ENCODE measurements around the gene CBFA2T3. TPM values are rescaled to one million over a fixed set of nuclear protein-coding genes. Genes with fewer than 3 reads are reported as not detected.

CBFA2T3 gene
- total and polyA plus RNA-seq, 2 of the 8 experiments (the other 6 are each of a cell fraction or from before 2014, with no cell fraction given): 0.51 to 1.3 TPM

DNA sequence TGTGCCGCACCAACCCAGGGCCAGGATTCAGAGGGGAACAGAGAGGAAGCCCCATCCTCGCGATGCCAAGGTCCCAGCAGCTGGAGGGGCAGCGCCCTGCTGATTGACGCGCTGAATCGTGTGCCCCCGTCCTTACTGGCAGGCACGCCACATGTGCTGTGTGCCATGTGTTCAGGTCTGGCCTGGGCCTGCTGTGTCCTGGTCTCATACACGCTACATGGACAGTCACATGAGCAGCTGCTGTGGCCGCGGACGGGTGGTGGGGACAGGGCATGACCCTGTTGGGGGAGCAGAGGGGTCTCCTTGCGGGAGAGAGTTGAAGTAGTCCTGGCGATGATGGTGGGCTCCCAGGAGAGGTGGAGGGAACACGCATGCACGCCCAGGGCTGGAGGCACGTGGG lies 18.0 kb downstream of the CBFA2T3 start:
- H3K79me2 ChIP-seq (ENCODE audit: control insufficient read depth in 1 of 2, insufficient read depth in 2 of 2, low read length in 2 of 2): no peaks in the 10 kb centered on the region
- 89% methylated on average over 17 of the region's 18 CpGs; no CpG with 5 or more reads in 1 of the 2 experiments for WGBS, 2 experiments (ENCODE audit: extremely low coverage in 1 of 2, insufficient coverage in 1 of 2, insufficient read length in 1 of 2, insufficient replicate concordance in 2 of 2, low coverage in 1 of 2, low lambda C conversion rate in 2 of 2, missing lambda C conversion rate in 1 of 2)
- POLR2A ChIA-PET (ENCODE audit: partially characterized antibody): no interaction called here

More for the DNA sequence above, 18.0 kb downstream of the CBFA2T3 start:
- FAIRE-seq: no peak
- H3K36me3 ChIP-seq (ENCODE audit: control insufficient read depth in 2 of 4, insufficient read depth in 4 of 4, low read length in 3 of 4): no peaks in the 10 kb centered on the region
- H3K56ac ChIP-seq (replicated peaks; ENCODE audit: insufficient read length, low read depth, low read length): no peak overlapping the region
- no peak overlapping the region for H2BK20ac ChIP-seq (ENCODE audit: low read length)
- no peak overlapping the region for H2BK120ac ChIP-seq (replicated peaks; ENCODE audit: low read depth, low read length)
- H4K91ac ChIP-seq (replicated peaks; ENCODE audit: insufficient read length, low read length): peak overlapping the region; percentile 40
- no peak overlapping the region for H3K4me2 ChIP-seq (ENCODE audit: insufficient read depth in 1 of 2, low read depth in 2 of 2, low read length in 2 of 2)
- no peak overlapping the region for H2AFZ ChIP-seq (ENCODE audit: low read length)
- H3K9me3 ChIP-seq (ENCODE audit: insufficient read depth in 2 of 2, low read depth in 1 of 2, low read length in 1 of 2): peaks cover 0 to 4% of the 10 kb centered on the region in 2 experiments; a peak in 1 of 4 replicates
- H3K14ac ChIP-seq (ENCODE audit: insufficient read length): no peak overlapping the region
- no peak overlapping the region for H3K4ac ChIP-seq (replicated peaks; ENCODE audit: insufficient read length, low read depth, low read length)
- CTCF ChIA-PET (ENCODE audit: partially characterized antibody): interaction anchor here (1.2 to 1.6 kb wide), 2 partner anchors 10 to 209 kb away, joined by 5 to 6 read pairs; no protein-coding TSS in a partner anchor
- no peak overlapping the region for H2BK15ac ChIP-seq (ENCODE audit: low read length)
- no peaks in the 10 kb centered on the region for H3K4me1 ChIP-seq (replicated peaks in 1 of 4; ENCODE audit: control insufficient read depth in 3 of 4, insufficient read depth in 4 of 4, low read length in 3 of 4)
- H4K5ac ChIP-seq (ENCODE audit: insufficient read length, low read depth, low read length): no peak overlapping the region
- no peak overlapping the region for H3K4me3 ChIP-seq (ENCODE audit: extremely low read depth in 1 of 4, insufficient read depth in 2 of 4, low read depth in 3 of 4, low read length in 4 of 4)
- no peak overlapping the region for H3K9ac ChIP-seq (replicated peaks in 1 of 4; ENCODE audit: extremely low read depth in 1 of 4, low read depth in 3 of 4, low read length in 3 of 4)
- no peak overlapping the region for H2AK5ac ChIP-seq (ENCODE audit: low read depth, low read length)
- peak overlapping the region; percentile 30; the same call in 1 of the 2 replicates for H2BK5ac ChIP-seq (ENCODE audit: low read depth, low read length)
- no peak overlapping the region for H3K23ac ChIP-seq (ENCODE audit: insufficient read length)
- no peak for DNase-seq (ENCODE audit: low read depth in 1 of 2, low spot score in 2 of 2)
- H3K27ac ChIP-seq (ENCODE audit: low read depth, low read length): no peak overlapping the region
- H3K27me3 ChIP-seq (replicated peaks in 1 of 4; ENCODE audit: control insufficient read depth in 3 of 4, extremely low read depth in 1 of 4, insufficient read depth in 3 of 4, low read length in 3 of 4): no peaks in the 10 kb centered on the region
- no peak overlapping the region for H2BK12ac ChIP-seq (ENCODE audit: low read depth, low read length)
- H4K20me1 ChIP-seq (replicated peaks in 1 of 2; ENCODE audit: control insufficient read depth in 1 of 2, insufficient read depth in 2 of 2, low read length in 2 of 2): peaks cover 0 to 2% of the 10 kb centered on the region in 2 experiments
- H3K18ac ChIP-seq (ENCODE audit: extremely low read depth, low read length): no peak overlapping the region
- H3K23me2 ChIP-seq (ENCODE audit: low read depth, low read length): no peaks in the 10 kb centered on the region
- H4K8ac ChIP-seq (ENCODE audit: extremely low read depth, insufficient read depth, low read length): no peak overlapping the region
- H3K79me1 ChIP-seq (ENCODE audit: low read depth, low read length): no peaks in the 10 kb centered on the region
